ENCODE measurements around the gene SGCD.

SGCD gene

DNA sequence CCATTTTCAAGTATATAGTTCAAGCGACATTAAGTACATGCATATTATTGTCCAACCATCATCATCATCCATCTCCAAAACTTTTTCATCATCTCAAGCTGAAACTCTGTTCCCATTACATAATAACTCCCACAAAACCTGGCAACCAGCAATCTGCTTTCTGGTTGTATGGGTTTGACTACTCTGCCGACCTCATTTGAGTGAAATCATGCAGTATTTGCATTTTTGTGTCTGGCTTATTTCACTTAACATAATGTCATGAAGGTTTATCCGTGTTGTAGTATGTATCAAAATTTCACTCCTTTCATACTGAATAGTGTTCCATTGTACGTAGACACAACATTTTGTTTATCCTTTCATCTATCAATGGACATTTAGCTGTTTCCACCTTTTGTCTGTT lies 74.8 kb downstream of the SGCD start:
- TF ChIP-seq, protein P1, sequence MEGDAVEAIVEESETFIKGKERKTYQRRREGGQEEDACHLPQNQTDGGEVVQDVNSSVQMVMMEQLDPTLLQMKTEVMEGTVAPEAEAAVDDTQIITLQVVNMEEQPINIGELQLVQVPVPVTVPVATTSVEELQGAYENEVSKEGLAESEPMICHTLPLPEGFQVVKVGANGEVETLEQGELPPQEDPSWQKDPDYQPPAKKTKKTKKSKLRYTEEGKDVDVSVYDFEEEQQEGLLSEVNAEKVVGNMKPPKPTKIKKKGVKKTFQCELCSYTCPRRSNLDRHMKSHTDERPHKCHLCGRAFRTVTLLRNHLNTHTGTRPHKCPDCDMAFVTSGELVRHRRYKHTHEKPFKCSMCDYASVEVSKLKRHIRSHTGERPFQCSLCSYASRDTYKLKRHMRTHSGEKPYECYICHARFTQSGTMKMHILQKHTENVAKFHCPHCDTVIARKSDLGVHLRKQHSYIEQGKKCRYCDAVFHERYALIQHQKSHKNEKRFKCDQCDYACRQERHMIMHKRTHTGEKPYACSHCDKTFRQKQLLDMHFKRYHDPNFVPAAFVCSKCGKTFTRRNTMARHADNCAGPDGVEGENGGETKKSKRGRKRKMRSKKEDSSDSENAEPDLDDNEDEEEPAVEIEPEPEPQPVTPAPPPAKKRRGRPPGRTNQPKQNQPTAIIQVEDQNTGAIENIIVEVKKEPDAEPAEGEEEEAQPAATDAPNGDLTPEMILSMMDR (IDR thresholded peaks at IDR 0.05): no peak

DNA sequence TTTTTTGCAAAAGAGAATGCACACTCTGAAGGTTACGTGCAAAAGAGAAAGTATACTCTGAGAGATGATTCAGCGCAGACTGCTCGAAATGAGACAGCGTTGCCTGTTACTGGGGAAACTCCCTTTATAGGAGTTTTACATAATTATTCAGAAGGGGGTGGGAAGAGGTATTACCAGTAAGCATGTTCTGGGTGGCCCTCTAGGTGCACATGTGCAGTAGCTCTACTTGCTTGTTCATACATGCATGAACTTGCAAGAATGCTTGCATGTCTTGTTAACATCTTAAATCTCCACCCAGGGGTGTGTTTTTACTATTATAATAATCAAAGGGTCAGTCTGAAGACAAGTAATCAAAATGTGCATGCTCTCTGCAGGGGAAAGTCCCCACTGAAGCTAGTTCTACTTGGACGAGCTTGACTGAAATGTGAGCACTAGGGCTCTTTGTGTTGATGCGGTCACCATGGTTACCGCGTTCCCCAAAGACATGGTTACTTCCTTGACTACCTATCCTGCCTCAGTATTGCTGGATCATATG lies 75.5 kb downstream of the SGCD start:
- TF ChIP-seq, protein P1 (IDR thresholded peaks at IDR 0.05): no peak

DNA sequence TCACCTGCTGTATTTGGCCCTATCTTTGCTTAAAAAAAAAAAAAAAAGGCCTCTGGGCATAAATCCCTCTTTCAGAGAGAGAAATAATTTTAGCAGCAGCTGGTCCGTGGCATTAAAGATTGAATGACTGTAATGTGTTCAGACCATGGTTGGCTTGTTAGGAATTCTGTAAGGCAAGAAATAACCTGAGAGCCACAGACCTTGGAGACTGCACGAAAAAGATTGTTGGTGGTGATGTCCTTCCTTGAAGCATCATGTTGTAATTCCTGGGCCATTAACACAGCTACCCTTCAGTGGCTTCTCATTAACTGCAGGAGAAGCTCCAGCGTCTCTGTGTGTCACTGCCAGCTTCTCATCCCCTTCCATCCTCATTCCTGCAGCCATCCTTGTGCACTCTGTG lies 79.0 kb downstream of the SGCD start:
- TF ChIP-seq, protein P1 (IDR thresholded peaks at IDR 0.05): no peak

DNA sequence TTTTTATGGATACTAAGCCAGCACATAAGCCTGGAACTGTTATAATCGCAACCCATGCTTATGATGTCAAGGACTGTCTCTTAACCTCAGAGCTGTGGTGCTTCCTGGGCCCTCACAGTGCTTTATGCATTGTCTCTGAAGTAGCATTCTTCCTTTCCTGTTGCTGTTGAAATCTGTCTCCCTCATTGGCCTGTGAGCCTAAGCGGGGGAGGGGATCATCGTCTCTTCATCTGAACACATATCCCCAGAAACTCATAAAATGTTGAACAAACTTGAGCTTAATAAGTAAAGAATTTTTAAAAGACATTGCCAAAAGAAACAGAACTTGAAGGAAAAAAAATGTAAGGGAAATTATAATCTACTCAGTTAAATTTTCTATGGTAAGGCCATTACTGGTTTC lies 80.3 kb downstream of the SGCD start:
- TF ChIP-seq, protein P1 (IDR thresholded peaks at IDR 0.05): no peak

DNA sequence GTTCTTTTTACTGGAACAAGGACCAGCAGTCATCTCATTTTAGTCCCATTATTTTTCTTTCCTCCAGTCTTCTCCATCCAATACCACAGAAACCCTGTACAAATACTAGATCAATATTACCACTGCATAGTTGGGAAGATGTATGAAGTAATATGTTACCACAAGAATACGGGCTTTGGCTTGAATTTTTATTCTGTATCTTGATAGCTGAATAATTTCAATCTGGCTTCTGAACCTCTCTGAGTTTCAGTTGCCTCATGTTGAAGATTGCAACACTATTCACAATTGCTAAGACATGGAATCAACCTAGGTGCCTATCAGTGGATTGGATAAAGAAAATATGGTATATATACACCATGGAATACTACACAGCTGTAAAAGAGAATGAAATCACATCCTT lies 82.9 kb downstream of the SGCD start:
- TF ChIP-seq, protein P1 (IDR thresholded peaks at IDR 0.05): no peak

DNA sequence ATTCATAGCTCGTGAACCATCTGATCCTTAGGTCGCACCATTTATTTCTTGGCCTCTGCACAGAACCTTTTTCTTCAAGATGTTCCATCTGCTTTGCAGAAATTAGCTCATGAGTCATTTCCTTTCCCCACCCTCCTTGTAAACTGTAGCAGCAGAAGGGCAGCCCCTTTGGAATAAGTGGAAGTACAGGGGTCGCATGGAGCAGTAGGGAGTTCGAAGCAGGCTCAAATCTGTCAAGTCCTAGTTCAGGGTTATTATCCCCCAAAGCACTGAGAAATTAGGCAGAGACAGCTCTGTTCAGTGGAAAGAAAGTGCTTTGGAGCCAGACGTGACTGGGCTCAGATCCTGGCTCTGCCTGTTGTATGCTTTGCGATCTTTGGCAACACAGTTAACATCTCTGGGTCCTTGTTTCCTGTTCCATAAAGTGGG lies 84.2 kb downstream of the SGCD start:
- TF ChIP-seq, protein P1 (IDR thresholded peaks at IDR 0.05): no peak

DNA sequence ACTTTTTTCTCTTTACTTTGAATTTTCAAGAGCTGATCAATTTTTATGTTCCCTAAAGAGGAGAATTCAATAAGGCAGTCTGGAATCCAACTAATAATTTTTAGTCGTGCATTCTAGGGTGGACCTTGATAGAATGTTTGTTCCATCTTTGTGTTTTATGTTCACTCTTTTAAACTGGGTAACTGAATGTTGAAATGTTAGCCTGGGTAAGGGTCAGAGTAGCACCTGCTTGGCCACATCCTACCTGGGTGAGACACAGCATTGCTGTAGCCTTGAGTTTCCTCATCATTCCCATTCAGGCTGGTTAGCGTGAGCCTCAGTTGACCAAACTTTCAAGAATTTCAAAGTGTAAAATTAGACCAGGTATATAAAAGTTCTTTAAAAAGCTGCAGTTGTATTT lies 85.0 kb downstream of the SGCD start:
- TF ChIP-seq, protein P1 (IDR thresholded peaks at IDR 0.05): no peak

DNA sequence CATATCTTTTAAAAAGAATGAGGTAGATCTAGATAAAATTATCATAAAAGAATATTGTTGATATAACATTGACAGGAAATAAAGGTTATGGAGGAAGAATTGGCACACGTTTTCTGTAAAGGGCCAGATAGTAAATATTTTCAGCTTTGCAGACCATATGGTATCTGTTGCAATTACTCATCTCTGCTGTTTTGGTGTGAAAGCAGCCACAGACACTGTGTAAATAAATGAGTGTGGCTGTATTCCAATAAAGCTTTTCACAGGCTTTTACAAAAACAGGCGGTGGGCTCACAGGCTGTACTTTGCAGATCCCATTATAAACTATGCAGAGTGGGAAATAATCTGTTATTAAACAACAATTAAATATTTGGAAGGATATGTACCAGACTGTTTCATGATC lies 87.4 kb downstream of the SGCD start:
- TF ChIP-seq, protein P1 (IDR thresholded peaks at IDR 0.05): no peak
